Stomach smooth muscle (tissue), 2 donors: Measurements from ENCODE around the gene OGT.
A peak's percentile ranks its signal among the peaks of the same experiment; 100 is the strongest.

ENCODE experiments used
- H3K27ac ChIP-seq: one replicate; pipeline ENCODE4 v1.7.0; 2013; ENCODE audit warnings: mild to moderate bottlenecking, low read length, inconsistent platforms
- H3K27me3 ChIP-seq, 2 donors: one replicate each; pipeline ENCODE4 v1.7.0; 2013; ENCODE audit warnings: low read length in 2 of 2; ENCODE audit not compliant: insufficient read depth in 2 of 2, control insufficient read depth in 1 of 2
- H3K36me3 ChIP-seq, 2 donors: one replicate each; pipeline ENCODE4 v1.7.0; 2013; ENCODE audit warnings: low read length in 2 of 2; ENCODE audit not compliant: control insufficient read depth in 2 of 2, insufficient read depth in 2 of 2
- H3K4me1 ChIP-seq: one replicate; pipeline ENCODE4 v1.7.0; 2013; ENCODE audit warnings: low read length; ENCODE audit not compliant: control insufficient read depth, insufficient read depth
- H3K4me3 ChIP-seq, 2 donors: one replicate each; pipeline ENCODE4 v1.7.0; 2013; ENCODE audit warnings: low read length in 2 of 2
- H3K9ac ChIP-seq, 2 donors: one replicate each; pipeline ENCODE4 v1.7.0; 2013; ENCODE audit warnings: low read length in 2 of 2, mild to moderate bottlenecking in 1 of 2
- H3K9me3 ChIP-seq, 2 donors: one replicate each; pipeline ENCODE4 v1.7.0; 2013; ENCODE audit warnings: low read length in 2 of 2; ENCODE audit not compliant: control insufficient read depth in 2 of 2
- donor health status: healthy.
- donor health status: Pancreatic carcinoma.

OGT gene

DNA sequence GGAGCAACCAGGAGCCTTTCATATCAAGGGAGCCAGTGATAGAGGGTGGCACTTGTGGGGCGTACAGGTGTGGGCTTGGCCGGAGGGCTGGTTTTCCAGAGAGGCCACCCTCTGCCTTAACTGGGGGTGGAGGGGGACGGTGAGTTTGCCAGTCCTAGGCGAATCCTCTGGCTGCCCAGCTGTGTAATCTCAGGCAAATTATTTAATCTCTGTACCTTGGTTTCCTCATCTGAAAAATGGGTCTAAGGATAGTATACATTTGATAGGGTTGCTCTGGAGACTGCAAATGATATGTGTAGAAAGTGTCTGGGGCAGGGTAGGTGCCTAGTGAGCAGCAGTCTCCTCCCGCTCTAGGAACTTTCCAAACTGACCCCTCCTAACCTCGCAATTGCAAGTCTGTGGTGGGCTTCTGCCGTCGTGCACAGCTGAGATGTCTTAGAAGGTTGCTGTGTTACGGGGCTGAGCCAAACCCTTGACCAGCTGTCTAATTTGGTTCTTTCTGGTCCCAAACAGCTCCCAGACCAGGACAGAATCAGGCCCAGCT is 89.2 kb downstream of the OGT start:
- H3K4me1 ChIP-seq, result peaks cover 17% of the 10 kb centered on the region
- no peak overlapping the region for H3K4me3 ChIP-seq
- peak overlapping the region; percentile 77 for H3K27ac ChIP-seq
- peak overlapping the region in 1 of 2 donors; percentile 13 for H3K9ac ChIP-seq
- no peaks in the 10 kb centered on the region for H3K9me3 ChIP-seq
- no peaks in the 10 kb centered on the region for H3K36me3 ChIP-seq
- H3K27me3 ChIP-seq, result peaks cover 0 to 14% of the 10 kb centered on the region in 2 donors

DNA sequence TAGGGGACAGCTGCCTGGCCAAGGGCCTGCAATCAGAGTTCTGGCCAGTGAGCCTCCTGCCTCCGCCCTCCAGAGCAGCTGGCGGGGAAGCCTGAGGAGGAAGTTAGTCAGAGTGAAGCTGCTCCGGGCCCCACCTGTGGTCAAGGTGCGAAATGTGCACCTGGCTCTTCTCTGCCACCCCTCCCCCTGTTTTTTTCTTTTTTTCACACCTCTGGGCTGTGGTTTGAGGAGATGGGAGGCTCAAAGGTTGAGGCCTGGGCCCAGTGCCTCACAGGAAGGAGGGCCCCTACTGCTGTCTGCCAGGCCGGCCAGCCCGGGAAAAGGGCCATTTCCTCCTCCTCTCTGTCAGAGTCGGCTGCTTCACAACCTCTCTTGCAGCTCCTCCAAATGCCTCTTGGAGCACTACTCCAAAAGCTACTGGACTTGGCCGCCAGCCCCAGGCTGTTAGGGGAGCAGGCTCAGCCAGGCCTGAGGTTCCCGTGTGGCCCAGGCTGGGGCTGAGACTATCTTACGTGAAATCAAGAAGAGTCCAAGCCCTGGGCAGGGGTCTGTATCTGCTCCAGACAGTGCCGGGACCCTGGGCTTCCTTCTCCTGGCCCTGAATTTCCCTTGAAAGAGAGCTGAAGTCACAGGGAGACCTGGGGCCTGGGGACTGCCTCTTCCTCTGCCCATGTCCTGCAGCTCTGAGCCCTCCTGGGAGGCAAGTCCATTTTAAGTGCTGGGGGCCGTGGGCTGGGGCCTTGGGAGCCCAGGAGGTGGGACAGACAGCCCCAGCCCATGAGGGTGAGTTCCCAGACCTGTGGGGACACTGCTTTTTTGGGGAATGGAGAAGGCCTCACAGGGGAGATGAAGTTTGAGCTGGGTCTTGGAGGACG is 89.9 kb downstream of the OGT start:
- Histone ChIP-seq H3K9me3 (no peaks in the 10 kb centered on the region), H3K27ac (peak overlapping the region; percentile 77), H3K9ac (peak overlapping the region; percentile 60 to 74), H3K4me3 (no peak overlapping the region), H3K4me1 (peaks cover 17% of the 10 kb centered on the region), H3K36me3 (no peaks in the 10 kb centered on the region), H3K27me3 (peaks cover 0 to 14% of the 10 kb centered on the region in 2 donors)

DNA sequence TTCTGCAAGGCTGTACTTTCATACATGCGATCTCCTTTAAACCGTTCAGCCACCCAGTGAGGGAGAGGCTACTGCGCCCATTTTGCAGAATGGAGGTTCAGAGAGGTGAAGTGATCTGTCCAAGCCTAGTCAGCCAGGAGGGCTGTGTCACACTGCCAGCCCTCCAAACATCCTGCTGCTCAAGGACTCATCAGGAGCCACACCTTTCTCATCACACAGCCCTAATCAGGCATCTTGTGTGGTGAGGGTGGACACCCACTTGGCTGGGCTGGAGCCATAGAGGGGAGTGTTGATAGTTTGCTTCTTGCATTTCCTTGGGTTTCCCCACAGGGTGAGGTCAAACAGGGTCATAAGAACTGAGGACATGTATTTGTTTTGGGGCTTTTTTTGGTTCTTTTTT is 90.8 kb downstream of the OGT start:
- H3K36me3 ChIP-seq, result no peaks in the 10 kb centered on the region
- no peak overlapping the region for H3K4me3 ChIP-seq
- H3K27me3 ChIP-seq, result peaks cover 0 to 14% of the 10 kb centered on the region in 2 donors
- no peak overlapping the region for H3K27ac ChIP-seq
- H3K9ac ChIP-seq, result no peak overlapping the region
- peaks cover 17% of the 10 kb centered on the region for H3K4me1 ChIP-seq
- no peaks in the 10 kb centered on the region for H3K9me3 ChIP-seq

DNA sequence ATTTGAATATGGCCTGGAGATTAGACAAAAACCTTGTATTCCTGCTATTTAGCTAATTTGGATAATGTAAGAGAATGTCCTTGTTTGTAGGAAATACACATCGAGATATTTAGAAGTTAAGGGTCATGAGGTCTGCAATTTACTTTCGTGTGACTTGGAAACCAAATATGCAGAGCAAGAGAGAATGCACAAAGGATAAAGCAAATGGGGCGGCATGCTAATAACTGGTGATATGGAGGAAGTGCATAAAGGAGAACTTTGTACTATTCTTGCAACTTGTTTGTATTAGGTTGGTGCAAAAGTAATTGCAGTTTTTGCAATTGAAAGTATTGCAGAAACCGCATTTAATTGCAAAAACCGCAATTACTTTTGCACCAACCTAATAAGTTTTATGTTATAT is 92.6 kb downstream of the OGT start:
- Histone ChIP-seq H3K9me3 (no peaks in the 10 kb centered on the region), H3K9ac (no peak overlapping the region), H3K4me1 (peaks cover 17% of the 10 kb centered on the region), H3K27ac (no peak overlapping the region), H3K27me3 (peaks cover 0 to 14% of the 10 kb centered on the region in 2 donors), H3K36me3 (no peaks in the 10 kb centered on the region), H3K4me3 (no peak overlapping the region)
